Upper lobe of right lung (tissue), 1 donor: ENCODE results near the gene ZC3H8. TPM values are rescaled to one million over a fixed set of nuclear protein-coding genes. Genes with fewer than 3 reads are reported as not detected.
A peak's percentile ranks its signal among the peaks of the same experiment; 100 is the strongest.

Experiments
- ATAC-seq: fragments of 200-7000 bp; cut with Tn5 transposase; one replicate; pipeline ENCODE4 v1.9.1; 2020; ENCODE audit warnings: mild to moderate bottlenecking, moderate library complexity
- DNase-seq: peaks from one replicate; pipeline ENCODE4 v3.0.0-alpha.2; 2020
- H3K27ac ChIP-seq: fragments of 200-600 bp; one replicate; pipeline ENCODE4 v1.8.0; 2022
- H3K27me3 ChIP-seq: fragments of 200-600 bp; one replicate; pipeline ENCODE4 v1.8.0; 2022; ENCODE audit warnings: mild to moderate bottlenecking
- H3K36me3 ChIP-seq: fragments of 200-600 bp; one replicate; pipeline ENCODE4 v1.8.0; 2022
- H3K4me1 ChIP-seq: fragments of 200-600 bp; one replicate; pipeline ENCODE4 v1.8.0; 2022
- H3K4me3 ChIP-seq: fragments of 200-600 bp; one replicate; pipeline ENCODE4 v1.8.0; 2022; ENCODE audit warnings: mild to moderate bottlenecking
- H3K9me3 ChIP-seq: fragments of 200-600 bp; one replicate; pipeline ENCODE4 v1.8.0; 2022
- intact Hi-C: fragments of 100-400 bp; cut with DNase I; formaldehyde crosslinking; loops from one replicate; pipeline ENCODE4 v1.11.0; 2022
- total RNA-seq: library from RNA; stranded (reverse); fragmentation: NEBNext Ultra II Directional; extraction: Animal tissue kit (Norgen Biotek cat#: 25700); gene quantifications from one replicate; pipeline ENCODE4 v1.2.1, GENCODE V29; 2021
- TF ChIP-seq, protein P1 (sequence below): fragments of 200-600 bp; IDR thresholded peaks from one replicate; pipeline ENCODE4 v1.8.0; 2022; ENCODE audit warnings: antibody characterized with exemption
- donor health status: DM: no; HTN: yes; CAD: no; lungs with severe emphysema.

ZC3H8 gene
- total RNA-seq, 1 donor from 2014 or later, result 5.2 TPM

DNA sequence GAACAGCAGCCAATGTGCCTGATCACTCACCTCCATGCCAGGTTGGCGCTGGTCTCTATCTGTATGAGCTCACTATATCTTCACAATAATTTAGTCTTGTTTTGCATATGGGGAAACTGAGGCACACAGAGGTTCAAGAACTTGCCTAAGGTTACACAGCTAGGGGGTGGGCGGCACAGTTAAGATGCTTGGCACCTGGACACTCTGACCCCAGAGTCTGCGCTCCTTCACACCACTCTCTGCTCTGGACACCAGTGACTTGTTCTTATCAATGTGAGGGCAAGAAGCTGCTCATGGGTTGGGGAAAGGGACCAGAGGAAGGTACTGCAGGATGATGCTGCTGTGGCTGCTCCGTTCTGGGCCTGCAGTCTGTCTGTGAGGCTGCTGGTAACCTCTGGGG is 89.5 kb downstream of the ZC3H8 start:
- TF ChIP-seq, protein P1, sequence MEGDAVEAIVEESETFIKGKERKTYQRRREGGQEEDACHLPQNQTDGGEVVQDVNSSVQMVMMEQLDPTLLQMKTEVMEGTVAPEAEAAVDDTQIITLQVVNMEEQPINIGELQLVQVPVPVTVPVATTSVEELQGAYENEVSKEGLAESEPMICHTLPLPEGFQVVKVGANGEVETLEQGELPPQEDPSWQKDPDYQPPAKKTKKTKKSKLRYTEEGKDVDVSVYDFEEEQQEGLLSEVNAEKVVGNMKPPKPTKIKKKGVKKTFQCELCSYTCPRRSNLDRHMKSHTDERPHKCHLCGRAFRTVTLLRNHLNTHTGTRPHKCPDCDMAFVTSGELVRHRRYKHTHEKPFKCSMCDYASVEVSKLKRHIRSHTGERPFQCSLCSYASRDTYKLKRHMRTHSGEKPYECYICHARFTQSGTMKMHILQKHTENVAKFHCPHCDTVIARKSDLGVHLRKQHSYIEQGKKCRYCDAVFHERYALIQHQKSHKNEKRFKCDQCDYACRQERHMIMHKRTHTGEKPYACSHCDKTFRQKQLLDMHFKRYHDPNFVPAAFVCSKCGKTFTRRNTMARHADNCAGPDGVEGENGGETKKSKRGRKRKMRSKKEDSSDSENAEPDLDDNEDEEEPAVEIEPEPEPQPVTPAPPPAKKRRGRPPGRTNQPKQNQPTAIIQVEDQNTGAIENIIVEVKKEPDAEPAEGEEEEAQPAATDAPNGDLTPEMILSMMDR, result no peak
- DNase-seq (peak; percentile 34), ATAC-seq (no peak)
- Histone ChIP-seq H3K4me1 (no peaks in the 10 kb centered on the region), H3K27ac (no peak overlapping the region), H3K36me3 (no peaks in the 10 kb centered on the region), H3K27me3 (no peaks in the 10 kb centered on the region), H3K4me3 (no peak overlapping the region), H3K9me3 (no peaks in the 10 kb centered on the region)
- intact Hi-C loops, result no loop called here

DNA sequence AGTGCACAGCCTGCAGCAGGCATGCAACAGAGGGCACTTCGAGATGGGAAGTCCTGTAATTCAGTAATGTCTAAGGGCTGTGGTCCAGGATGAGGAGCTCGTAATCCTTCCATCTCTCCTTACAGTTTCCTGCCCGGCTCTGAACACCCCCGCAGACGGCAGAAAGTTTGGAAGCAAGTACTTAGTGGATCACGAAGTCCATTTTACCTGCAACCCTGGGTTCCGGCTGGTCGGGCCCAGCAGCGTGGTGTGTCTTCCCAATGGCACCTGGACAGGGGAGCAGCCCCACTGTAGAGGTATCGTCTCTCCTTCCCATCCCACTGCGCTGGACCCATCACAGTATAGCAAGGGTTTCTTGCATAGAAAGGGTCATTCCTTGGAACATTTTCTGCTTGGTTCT is 90.0 kb downstream of the ZC3H8 start:
- TF ChIP-seq, protein P1, result no peak
- Histone ChIP-seq H3K27me3 (no peaks in the 10 kb centered on the region), H3K4me1 (no peaks in the 10 kb centered on the region), H3K4me3 (no peak overlapping the region), H3K36me3 (no peaks in the 10 kb centered on the region), H3K27ac (no peak overlapping the region), H3K9me3 (no peaks in the 10 kb centered on the region)
- ATAC-seq, result no peak
- DNase-seq, result peak; percentile 50
- intact Hi-C loops, result no loop called here

DNA sequence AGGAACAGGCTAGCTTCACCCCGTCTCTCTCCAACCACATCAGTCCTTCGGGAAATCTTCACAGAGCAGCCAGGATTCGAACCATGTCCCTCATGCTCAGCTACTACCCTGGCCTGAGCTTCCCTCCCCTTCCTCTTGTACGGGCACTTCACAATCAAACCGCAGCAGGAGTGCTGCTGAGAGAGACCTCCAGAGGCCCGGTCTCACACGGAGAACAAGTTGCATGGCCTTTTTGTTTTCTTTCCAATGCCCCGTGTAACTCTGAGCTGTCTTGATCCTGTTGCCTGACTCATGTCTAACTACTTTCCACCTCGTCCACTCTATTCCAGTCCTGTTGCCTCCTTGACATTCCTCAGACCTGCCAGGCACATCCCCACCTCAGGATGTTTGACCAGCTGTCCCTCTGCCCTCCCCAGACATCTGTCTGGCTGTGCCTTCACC is 91.3 kb downstream of the ZC3H8 start:
- no peak for ATAC-seq
- Histone ChIP-seq H3K4me3 (no peak overlapping the region), H3K36me3 (no peaks in the 10 kb centered on the region), H3K27ac (no peak overlapping the region), H3K4me1 (no peaks in the 10 kb centered on the region), H3K9me3 (no peaks in the 10 kb centered on the region), H3K27me3 (no peaks in the 10 kb centered on the region)
- TF ChIP-seq, protein P1, result no peak
- intact Hi-C loops, result no loop called here
- DNase-seq, result peak; percentile 20

DNA sequence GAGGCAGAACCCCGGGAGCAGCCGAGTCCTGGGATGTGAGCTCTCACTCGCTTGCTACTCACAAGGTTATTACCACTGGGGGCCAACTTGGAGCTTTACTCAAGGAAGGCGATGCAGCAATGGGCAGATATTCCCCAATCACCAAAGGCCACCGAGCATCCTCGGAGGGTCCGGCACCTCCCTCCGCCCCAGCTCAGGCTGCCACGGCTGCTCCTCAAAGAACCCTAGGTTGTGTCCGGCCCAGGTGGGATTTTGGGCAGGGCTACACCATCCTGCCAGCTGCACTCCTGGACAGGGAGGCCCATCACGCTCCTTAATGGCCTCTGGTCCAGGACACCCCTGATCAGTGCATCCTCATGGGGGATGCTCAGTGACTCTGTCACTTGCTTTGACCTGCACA is 91.9 kb downstream of the ZC3H8 start:
- intact Hi-C loops, result no loop called here
- Histone ChIP-seq H3K4me3 (no peak overlapping the region), H3K9me3 (no peaks in the 10 kb centered on the region), H3K4me1 (no peaks in the 10 kb centered on the region), H3K27ac (no peak overlapping the region), H3K36me3 (no peaks in the 10 kb centered on the region), H3K27me3 (no peaks in the 10 kb centered on the region)
- ATAC-seq (peak; percentile 25), DNase-seq (peak; percentile 44)
- TF ChIP-seq, protein P1, result no peak

DNA sequence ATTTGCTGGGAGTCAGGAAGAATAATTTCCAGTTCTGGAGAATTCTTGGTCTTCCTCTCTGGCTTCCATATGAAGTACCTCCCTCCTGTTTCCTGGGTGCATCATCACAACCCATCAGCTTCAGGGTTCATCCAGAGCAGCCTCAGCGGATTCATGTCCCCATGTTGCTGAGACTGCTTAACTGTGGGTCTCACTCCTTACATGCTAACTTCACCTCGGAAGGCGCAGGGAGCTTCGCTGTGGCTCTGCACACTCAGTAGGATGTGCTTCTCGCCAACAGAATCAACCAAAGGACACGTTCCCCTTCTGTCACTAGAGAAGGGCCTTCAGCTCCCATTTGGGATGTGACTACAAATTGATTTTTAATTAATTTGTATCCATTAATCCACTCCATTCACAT is 92.5 kb downstream of the ZC3H8 start:
- TF ChIP-seq, protein P1, result no peak
- H3K36me3 ChIP-seq, result no peaks in the 10 kb centered on the region
- ATAC-seq (no peak), DNase-seq (peak; percentile 20)
- intact Hi-C loops, result no loop called here
- no peaks in the 10 kb centered on the region for H3K27me3 ChIP-seq
- no peak overlapping the region for H3K27ac ChIP-seq
- H3K9me3 ChIP-seq, result no peaks in the 10 kb centered on the region
- no peak overlapping the region for H3K4me3 ChIP-seq
- H3K4me1 ChIP-seq, result no peaks in the 10 kb centered on the region

Other genes with a start within 250 kb of the ZC3H8 start
- 28.0 TPM for gene TMEM87B, start 199.8 kb downstream of the ZC3H8 start, total RNA-seq
- gene FBLN7, start 116.7 kb downstream of the ZC3H8 start, total RNA-seq, result 5.4 TPM
- gene ZC3H6, start 20.6 kb upstream of the ZC3H8 start, total RNA-seq, result 16.6 TPM
- 20.0 TPM for gene RGPD8, start 178.6 kb upstream of the ZC3H8 start, total RNA-seq
- 45.4 TPM for gene TTL, start 227.1 kb upstream of the ZC3H8 start, total RNA-seq